ENCODE measurements around the gene PLA2G15.

PLA2G15 gene

DNA sequence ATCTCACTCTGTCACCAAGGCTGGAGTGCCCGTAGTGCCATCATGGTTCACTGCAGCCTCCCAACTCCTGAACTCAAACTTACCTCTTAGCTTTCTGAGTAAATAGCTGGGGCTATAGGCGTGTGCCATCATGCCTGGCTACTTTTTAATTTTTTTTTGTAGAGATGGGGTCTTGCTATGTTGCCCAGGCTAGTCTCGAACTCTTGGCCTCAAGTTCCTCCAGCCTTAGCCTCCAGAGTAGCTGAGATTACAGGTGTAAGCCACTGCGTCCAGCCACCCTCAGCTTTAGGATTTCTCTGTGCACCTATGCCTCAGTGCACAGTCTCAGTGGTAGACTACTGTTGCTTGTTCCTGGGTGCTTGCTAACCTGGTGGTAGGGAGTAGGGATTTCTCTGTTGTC is 24.6 kb downstream of the PLA2G15 start:
- TF ChIP-seq CTCF (IDR thresholded peaks at IDR 0.05; ENCODE audit: low read length, missing control alignments), result no peak
- H3K4me3 ChIP-seq (replicated peaks; ENCODE audit: low read depth, low read length), result no peak overlapping the region
- no peak for DNase-seq (ENCODE audit: low read depth)

DNA sequence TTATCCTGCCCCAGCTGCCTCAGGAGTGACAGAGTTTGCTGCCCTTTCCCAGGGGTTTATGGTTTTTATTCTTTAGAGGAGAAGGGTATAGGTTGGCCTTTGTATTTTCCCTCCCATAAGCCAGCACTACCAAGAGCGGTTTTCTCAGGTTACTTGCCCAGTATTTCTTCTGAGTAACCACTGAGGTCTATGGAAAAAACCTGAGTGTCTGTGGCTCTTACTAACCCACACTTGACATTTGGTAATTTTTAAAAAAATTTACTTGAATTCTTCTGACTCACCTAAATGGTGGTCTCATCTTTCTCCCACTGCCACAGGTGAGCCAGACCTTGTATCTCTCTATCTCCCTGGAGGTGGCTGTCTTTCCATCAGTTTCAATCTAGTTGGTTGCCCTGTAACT is 25.2 kb downstream of the PLA2G15 start:
- DNase-seq (ENCODE audit: low read depth), result no peak

DNA sequence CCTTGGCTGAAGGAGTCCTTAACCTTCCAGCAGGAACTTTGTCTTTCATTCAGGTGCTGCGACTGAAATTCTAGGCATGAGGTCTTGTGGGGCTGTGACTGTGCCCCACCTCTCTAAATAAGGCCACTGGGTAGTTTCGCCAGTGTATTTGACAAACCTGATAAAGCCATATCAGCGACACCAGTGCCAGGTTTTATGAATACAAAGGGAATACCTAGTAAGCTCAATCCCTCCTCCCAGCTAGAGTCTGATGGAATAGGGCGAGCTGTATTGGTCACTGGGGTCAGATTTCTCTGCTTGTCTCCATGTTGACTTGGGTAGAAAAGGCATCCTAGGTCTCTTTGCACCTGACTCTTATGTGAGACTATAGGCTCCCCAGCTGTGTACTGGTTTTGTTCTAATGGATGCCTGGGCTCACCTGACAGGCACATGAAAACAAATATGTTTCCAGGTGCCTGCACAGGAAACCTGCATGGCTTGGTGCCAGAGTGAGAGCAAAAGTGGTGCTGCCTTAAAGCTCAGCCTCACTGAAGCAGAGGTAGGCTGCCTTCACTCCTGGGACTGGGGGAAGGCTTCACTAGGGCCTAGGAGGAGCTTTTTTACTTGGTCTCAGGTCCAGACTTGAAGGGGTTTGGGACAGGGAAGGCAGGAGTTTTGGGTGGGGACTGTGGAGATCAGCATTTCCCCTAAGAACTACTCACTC is 27.5 kb downstream of the PLA2G15 start:
- H3K4me3 ChIP-seq (replicated peaks; ENCODE audit: low read depth, low read length), result no peak overlapping the region
- TF ChIP-seq CTCF (IDR thresholded peaks at IDR 0.05; ENCODE audit: low read length, missing control alignments), result no peak
- no peak for DNase-seq (ENCODE audit: low read depth)

More for the DNA sequence above, 25.2 kb downstream of the PLA2G15 start:
- no peak for TF ChIP-seq CTCF (IDR thresholded peaks at IDR 0.05; ENCODE audit: low read length, missing control alignments)
- H3K4me3 ChIP-seq (replicated peaks; ENCODE audit: low read depth, low read length), result no peak overlapping the region

- H3K4me3 ChIP-seq (replicated peaks; ENCODE audit: low read depth, low read length), result no peak overlapping the region
- no peak for TF ChIP-seq CTCF (IDR thresholded peaks at IDR 0.05; ENCODE audit: low read length, missing control alignments)
- no peak for DNase-seq (ENCODE audit: low read depth)
These were observed 28.3 kb downstream of the PLA2G15 start for GRCh38 chr16:68273459-68273858.

DNA sequence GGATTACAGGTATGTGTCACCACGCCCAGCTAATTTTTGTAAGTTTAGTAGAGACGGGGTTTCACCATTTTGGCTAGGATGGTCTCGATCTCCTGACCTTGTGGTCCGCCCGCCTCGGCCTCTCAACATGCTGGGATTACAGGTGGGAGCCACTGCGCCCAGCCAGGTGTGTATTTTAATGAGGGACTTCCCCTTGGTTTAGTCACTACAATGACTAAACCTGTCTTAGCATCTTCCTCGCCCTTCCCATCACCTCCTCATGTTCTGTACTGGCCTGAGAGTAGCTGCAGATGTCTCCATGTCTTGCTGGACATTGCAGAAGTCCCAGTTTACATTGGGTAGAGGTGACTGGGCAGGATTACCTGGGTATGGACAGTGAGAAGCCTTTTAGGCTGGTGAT is 28.7 kb downstream of the PLA2G15 start:
- DNase-seq (ENCODE audit: low read depth), result no peak
- H3K4me3 ChIP-seq (replicated peaks; ENCODE audit: low read depth, low read length), result no peak overlapping the region
- no peak for TF ChIP-seq CTCF (IDR thresholded peaks at IDR 0.05; ENCODE audit: low read length, missing control alignments)

DNA sequence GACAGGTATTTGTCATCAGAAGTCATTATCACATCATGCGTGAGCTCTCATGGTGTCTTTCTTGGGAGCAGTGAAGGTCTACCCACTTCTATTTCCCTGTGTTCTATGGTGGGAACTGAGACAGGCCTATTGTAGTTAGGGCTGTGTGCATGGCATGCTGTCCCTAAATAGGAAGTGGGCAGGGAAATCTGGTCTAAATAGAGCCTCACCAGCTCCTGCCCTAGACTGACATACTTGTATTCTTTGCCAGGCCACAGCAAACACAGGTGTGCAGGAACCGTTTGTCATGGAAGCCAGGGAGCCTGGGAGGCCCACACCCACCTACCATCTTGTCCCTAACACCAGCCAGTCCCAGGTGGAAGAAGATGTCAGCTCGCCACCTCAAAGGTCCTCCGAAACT is 29.3 kb downstream of the PLA2G15 start:
- H3K4me3 ChIP-seq (replicated peaks; ENCODE audit: low read depth, low read length), result no peak overlapping the region
- TF ChIP-seq CTCF (IDR thresholded peaks at IDR 0.05; ENCODE audit: low read length, missing control alignments), result no peak
- DNase-seq (ENCODE audit: low read depth), result no peak

DNA sequence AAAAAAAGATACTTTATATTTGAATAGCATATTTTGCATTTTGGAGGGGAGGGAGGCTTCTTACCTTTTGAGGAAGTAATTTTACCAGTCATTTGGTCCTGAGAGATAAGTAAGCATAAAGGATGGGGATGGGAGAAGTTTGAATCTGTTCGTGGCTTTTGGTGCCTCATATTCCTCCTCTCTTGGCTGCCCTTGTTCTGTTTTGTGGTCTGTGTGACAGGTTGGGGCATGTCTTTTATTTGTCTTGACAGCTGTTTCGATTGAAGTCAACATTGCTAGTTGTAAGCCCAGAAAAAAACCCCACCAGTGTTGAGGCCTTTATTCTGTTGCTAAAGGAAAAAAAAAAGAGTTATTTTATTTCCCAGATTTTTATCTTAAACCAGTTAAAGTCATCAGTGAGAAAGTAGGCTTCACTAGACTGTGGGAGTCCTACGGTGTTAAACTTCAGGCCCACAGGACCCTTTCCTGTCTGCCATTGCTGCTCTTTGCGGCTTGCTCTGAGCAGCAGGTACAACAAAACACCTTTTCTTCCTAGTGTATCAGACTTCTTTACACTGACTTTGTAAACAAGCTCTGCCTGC is 30.5 kb downstream of the PLA2G15 start:
- no peak overlapping the region for H3K4me3 ChIP-seq (replicated peaks; ENCODE audit: low read depth, low read length)
- TF ChIP-seq CTCF (IDR thresholded peaks at IDR 0.05; ENCODE audit: low read length, missing control alignments), result no peak
- DNase-seq (ENCODE audit: low read depth), result no peak

Data from fibroblast of pulmonary artery (primary cell).